Measurements from ENCODE around the gene PPFIA1. TPM values are rescaled to one million over a fixed set of nuclear protein-coding genes. Genes with fewer than 3 reads are reported as not detected.

Gene PPFIA1
- total and polyA plus RNA-seq, 2 of the 8 experiments (the other 6 are each of a cell fraction or from before 2014, with no cell fraction given), result 44.3 to 73.5 TPM

DNA sequence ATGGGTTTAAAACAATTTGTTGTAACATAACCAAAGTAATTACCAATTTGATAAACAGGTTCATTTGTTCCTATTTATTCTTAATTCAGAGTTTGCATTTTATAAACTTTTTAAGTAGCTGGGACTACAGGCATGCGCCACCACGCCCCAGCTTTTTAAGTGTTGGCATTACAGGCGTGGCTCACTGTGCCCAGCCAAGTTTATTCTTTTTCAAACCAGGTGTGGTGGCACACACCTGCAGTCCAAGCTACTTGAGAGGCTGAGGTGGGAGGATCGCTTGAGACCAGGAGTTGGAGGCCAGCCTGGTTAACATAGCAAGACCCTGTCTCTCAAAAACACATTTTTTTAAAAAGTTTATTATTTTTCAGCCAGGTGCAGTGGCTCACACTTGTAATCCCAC, 19.1 kb downstream of the PPFIA1 start:
- Histone ChIP-seq H3K23me2 (ENCODE audit: low read depth, low read length) (no peaks in the 10 kb centered on the region), H3K27me3 (replicated peaks in 1 of 4; ENCODE audit: control insufficient read depth in 3 of 4, extremely low read depth in 1 of 4, insufficient read depth in 3 of 4, low read length in 3 of 4) (no peaks in the 10 kb centered on the region), H2AK5ac (ENCODE audit: low read depth, low read length) (no peak overlapping the region), H3K23ac (ENCODE audit: insufficient read length) (no peak overlapping the region), H3K4me1 (replicated peaks in 1 of 4; ENCODE audit: control insufficient read depth in 3 of 4, insufficient read depth in 4 of 4, low read length in 3 of 4) (no peaks in the 10 kb centered on the region), H3K4ac (replicated peaks; ENCODE audit: insufficient read length, low read depth, low read length) (no peak overlapping the region), H3K18ac (ENCODE audit: extremely low read depth, low read length) (no peak overlapping the region), H4K8ac (ENCODE audit: extremely low read depth, insufficient read depth, low read length) (no peak overlapping the region), H2BK5ac (ENCODE audit: low read depth, low read length) (no peak overlapping the region), H2BK12ac (ENCODE audit: low read depth, low read length) (no peak overlapping the region), H4K91ac (replicated peaks; ENCODE audit: insufficient read length, low read length) (no peak overlapping the region), H2BK120ac (replicated peaks; ENCODE audit: low read depth, low read length) (no peak overlapping the region), H3K14ac (ENCODE audit: insufficient read length) (no peak overlapping the region), H3K4me2 (ENCODE audit: insufficient read depth in 1 of 2, low read depth in 2 of 2, low read length in 2 of 2) (no peak overlapping the region), H4K20me1 (replicated peaks in 1 of 2; ENCODE audit: control insufficient read depth in 1 of 2, insufficient read depth in 2 of 2, low read length in 2 of 2) (peaks cover 7 to 12% of the 10 kb centered on the region in 2 experiments), H3K9ac (replicated peaks in 1 of 4; ENCODE audit: extremely low read depth in 1 of 4, low read depth in 3 of 4, low read length in 3 of 4) (no peak overlapping the region), H2BK20ac (ENCODE audit: low read length) (no peak overlapping the region), H3K4me3 (ENCODE audit: extremely low read depth in 1 of 4, insufficient read depth in 2 of 4, low read depth in 3 of 4, low read length in 4 of 4) (no peak overlapping the region), H2BK15ac (ENCODE audit: low read length) (no peak overlapping the region), H3K9me3 (ENCODE audit: insufficient read depth in 2 of 2, low read depth in 1 of 2, low read length in 1 of 2) (0 out of 4 replicates have a peak, but pooled peaks cover 0 to 3% of the 10 kb centered on the region in 2 experiments), H3K27ac (ENCODE audit: low read depth, low read length) (no peak overlapping the region), H3K36me3 (ENCODE audit: control insufficient read depth in 2 of 4, insufficient read depth in 4 of 4, low read length in 3 of 4) (peaks cover 2 to 39% (median 22%) of the 10 kb centered on the region in 4 experiments; a peak in 6 of 8 replicates), H3K79me1 (ENCODE audit: low read depth, low read length) (peaks cover 5% of the 10 kb centered on the region), H4K5ac (ENCODE audit: insufficient read length, low read depth, low read length) (no peak overlapping the region), H2AFZ (ENCODE audit: low read length) (no peak overlapping the region), H3K56ac (replicated peaks; ENCODE audit: insufficient read length, low read depth, low read length) (no peak overlapping the region), H3K79me2 (ENCODE audit: control insufficient read depth in 1 of 2, insufficient read depth in 2 of 2, low read length in 2 of 2) (peaks cover 0 to 69% of the 10 kb centered on the region in 2 experiments; a peak in 2 of 4 replicates)
- no peak for FAIRE-seq
- 96% methylated on average over 4 of the region's 4 CpGs; no CpG with 5 or more reads in 1 of the 2 experiments for WGBS, 2 experiments (ENCODE audit: extremely low coverage in 1 of 2, insufficient coverage in 1 of 2, insufficient read length in 1 of 2, insufficient replicate concordance in 2 of 2, low coverage in 1 of 2, low lambda C conversion rate in 2 of 2, missing lambda C conversion rate in 1 of 2)
- no peak for DNase-seq (ENCODE audit: low read depth in 1 of 2, low spot score in 2 of 2)
- ChIA-PET CTCF (ENCODE audit: partially characterized antibody) (interaction anchor here (1.6 kb wide), 1 partner anchor 14 kb away, joined by 5 read pairs; no protein-coding TSS in a partner anchor), POLR2A (ENCODE audit: partially characterized antibody) (interaction anchor here (1.8 kb wide), 1 partner anchor 12 kb away, joined by 6 read pairs; no protein-coding TSS in a partner anchor)
- TF ChIP-seq TAF7 (optimal IDR thresholded peaks at IDR 0.05; ENCODE audit: borderline replicate concordance, low read depth, low read length), result no peak
- TF ChIP-seq RNF2 (IDR thresholded peaks at IDR 0.05; ENCODE audit: borderline replicate concordance, low read depth, low read length, missing control alignments, poor library complexity, severe bottlenecking), result no peak
- no peak for TF ChIP-seq GABPA (IDR thresholded peaks at IDR 0.05; ENCODE audit: borderline replicate concordance, insufficient read depth, low read length)
- TF ChIP-seq SIX5 (IDR thresholded peaks at IDR 0.05; ENCODE audit: low read depth, low read length), result no peak
- no peak for TF ChIP-seq RBBP5 (IDR thresholded peaks at IDR 0.05; ENCODE audit: borderline replicate concordance, low read depth, low read length)
- TF ChIP-seq SP4 (IDR thresholded peaks at IDR 0.05; ENCODE audit: low read length), result no peak
- no peak for TF ChIP-seq NRF1 (IDR thresholded peaks at IDR 0.05; ENCODE audit: low read depth, low read length)
- no peak for TF ChIP-seq POLR2A (IDR thresholded peaks at IDR 0.05; ENCODE audit: control extremely low read depth in 1 of 2, low read depth in 2 of 2, low read length in 2 of 2)
- no peak for TF ChIP-seq BACH1 (IDR thresholded peaks at IDR 0.05; ENCODE audit: low read length)
- TF ChIP-seq HDAC6 (IDR thresholded peaks at IDR 0.05; ENCODE audit: low read depth, low read length), result no peak
- TF ChIP-seq, protein P1, sequence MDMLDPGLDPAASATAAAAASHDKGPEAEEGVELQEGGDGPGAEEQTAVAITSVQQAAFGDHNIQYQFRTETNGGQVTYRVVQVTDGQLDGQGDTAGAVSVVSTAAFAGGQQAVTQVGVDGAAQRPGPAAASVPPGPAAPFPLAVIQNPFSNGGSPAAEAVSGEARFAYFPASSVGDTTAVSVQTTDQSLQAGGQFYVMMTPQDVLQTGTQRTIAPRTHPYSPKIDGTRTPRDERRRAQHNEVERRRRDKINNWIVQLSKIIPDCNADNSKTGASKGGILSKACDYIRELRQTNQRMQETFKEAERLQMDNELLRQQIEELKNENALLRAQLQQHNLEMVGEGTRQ (IDR thresholded peaks at IDR 0.05; ENCODE audit: low read length), result no peak
- no peak for TF ChIP-seq EP300 (IDR thresholded peaks at IDR 0.05; ENCODE audit: borderline replicate concordance in 1 of 2, low read depth in 2 of 2, low read length in 2 of 2)

Data from H1 (cell line).